Measurements from ENCODE around the gene SCAF4. TPM values are rescaled to one million over a fixed set of nuclear protein-coding genes. Genes with fewer than 3 reads are reported as not detected.

Gene SCAF4
- total and polyA plus RNA-seq, 2 donors (not counting 3 experiments of a cell fraction or from before 2014, with no cell fraction given), result 12.2 to 41.2 TPM

DNA sequence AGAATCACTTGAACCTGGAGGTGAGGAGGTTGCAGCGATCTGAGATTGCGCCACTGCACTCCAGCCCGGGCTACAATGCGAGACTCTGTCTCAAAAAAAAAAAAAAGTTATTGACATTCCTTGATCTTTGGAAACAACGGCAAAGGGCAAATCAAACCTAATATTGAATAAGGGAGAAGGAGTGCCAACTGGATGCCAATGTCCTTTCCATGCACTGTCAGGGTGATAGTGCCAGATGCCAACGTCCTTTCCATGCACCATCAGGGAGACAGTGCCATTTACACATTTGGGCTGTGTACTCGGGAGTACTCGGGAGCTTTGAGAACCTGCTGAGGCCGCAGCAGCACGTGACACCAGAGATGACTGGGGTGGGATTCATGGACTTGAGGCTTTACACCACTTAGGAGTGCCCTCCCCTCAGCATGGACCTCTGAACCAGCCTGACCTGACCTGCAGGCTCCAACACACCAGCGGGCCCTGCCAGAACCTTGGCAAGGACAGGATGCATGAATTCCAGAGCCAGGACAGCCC, 106.9 kb downstream of the SCAF4 start:
- ChIA-PET CTCF (no interaction called here), POLR2A (no interaction called here)
- TF ChIP-seq, protein P1, sequence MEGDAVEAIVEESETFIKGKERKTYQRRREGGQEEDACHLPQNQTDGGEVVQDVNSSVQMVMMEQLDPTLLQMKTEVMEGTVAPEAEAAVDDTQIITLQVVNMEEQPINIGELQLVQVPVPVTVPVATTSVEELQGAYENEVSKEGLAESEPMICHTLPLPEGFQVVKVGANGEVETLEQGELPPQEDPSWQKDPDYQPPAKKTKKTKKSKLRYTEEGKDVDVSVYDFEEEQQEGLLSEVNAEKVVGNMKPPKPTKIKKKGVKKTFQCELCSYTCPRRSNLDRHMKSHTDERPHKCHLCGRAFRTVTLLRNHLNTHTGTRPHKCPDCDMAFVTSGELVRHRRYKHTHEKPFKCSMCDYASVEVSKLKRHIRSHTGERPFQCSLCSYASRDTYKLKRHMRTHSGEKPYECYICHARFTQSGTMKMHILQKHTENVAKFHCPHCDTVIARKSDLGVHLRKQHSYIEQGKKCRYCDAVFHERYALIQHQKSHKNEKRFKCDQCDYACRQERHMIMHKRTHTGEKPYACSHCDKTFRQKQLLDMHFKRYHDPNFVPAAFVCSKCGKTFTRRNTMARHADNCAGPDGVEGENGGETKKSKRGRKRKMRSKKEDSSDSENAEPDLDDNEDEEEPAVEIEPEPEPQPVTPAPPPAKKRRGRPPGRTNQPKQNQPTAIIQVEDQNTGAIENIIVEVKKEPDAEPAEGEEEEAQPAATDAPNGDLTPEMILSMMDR (IDR thresholded peaks at IDR 0.05; ENCODE audit: extremely low read depth in 1 of 2, insufficient read depth in 1 of 2, low read depth in 1 of 2, low read length in 2 of 2), result no peak
- no peak overlapping the region for H3K4me2 ChIP-seq (ENCODE audit: insufficient read depth, low read length)
- no TSS peak for BruUV-seq (replicated peaks)
- peaks cover 0 to 6% of the 10 kb centered on the region in 2 experiments for H3K27me3 ChIP-seq (ENCODE audit: control insufficient read depth in 2 of 2, insufficient read depth in 2 of 2, low read length in 2 of 2)
- no peaks in the 10 kb centered on the region for H3K36me3 ChIP-seq (ENCODE audit: control insufficient read depth in 2 of 2, extremely low read depth in 1 of 2, insufficient read depth in 2 of 2, low read length in 2 of 2)
- FAIRE-seq (no peak), DNase-seq (ENCODE audit: low read depth, low spot score) (no peak)
- dilution Hi-C loops (cut with MboI; ENCODE audit: extremely low pct_ligation_motif_present, low sequenced_read_pairs), result no loop called here
- H3K27ac ChIP-seq (ENCODE audit: insufficient read depth, low read depth, low read length), result no peak overlapping the region
- no peak overlapping the region for H3K9ac ChIP-seq (replicated peaks; ENCODE audit: extremely low read depth, insufficient read depth, low read length)
- H3K79me2 ChIP-seq (ENCODE audit: control insufficient read depth, insufficient read depth, low read length), result no peaks in the 10 kb centered on the region
- no peak overlapping the region for H3K4me3 ChIP-seq (replicated peaks in 1 of 3; ENCODE audit: insufficient read depth in 1 of 3, low read depth in 1 of 3, low read length in 3 of 3)
- H4K20me1 ChIP-seq (replicated peaks; ENCODE audit: control insufficient read depth, extremely low read depth, insufficient read depth, low read length), result no peaks in the 10 kb centered on the region
- H2AFZ ChIP-seq (ENCODE audit: low read depth, low read length), result no peak overlapping the region
- no peaks in the 10 kb centered on the region for H3K9me3 ChIP-seq (replicated peaks; ENCODE audit: control insufficient read depth, insufficient read depth, low read length)
- no peaks in the 10 kb centered on the region for H3K9me1 ChIP-seq (replicated peaks; ENCODE audit: control insufficient read depth, extremely low read depth, insufficient read depth, low read length)
- intact Hi-C loops (cut with micrococcal nuclease), result no loop called here
- peaks cover 7% of the 10 kb centered on the region for H3K4me1 ChIP-seq (ENCODE audit: control insufficient read depth, extremely low read depth, insufficient read depth, low read length)

DNA sequence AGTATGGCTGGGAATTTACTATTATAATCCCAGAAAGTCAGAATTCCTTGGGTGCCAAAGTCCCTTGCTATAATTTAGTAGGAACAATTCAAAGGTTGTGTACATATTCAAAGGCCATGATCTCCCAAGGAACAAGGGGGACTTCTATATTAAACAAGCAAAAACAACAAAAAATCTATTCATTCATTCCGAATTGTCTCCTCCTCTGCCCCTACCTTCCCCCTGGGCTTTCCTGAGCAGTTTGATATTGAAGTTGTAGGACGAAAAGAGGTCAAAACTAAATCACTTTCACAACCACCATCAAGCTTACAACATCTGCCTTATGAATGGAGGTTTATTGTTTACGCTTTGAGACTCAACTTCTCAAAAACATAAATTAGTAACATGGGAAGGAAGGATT, 107.7 kb downstream of the SCAF4 start:
- ChIA-PET POLR2A (no interaction called here), CTCF (interaction anchor here (0.9 to 1.1 kb wide), 4 partner anchors 10 to 62 kb away, joined by 3 read pairs; no protein-coding TSS in a partner anchor)
- intact Hi-C loops (cut with micrococcal nuclease), result no loop called here

More for the DNA sequence above, 107.7 kb downstream of the SCAF4 start:
- Histone ChIP-seq H2AFZ (ENCODE audit: low read depth, low read length) (no peak overlapping the region), H3K9ac (replicated peaks; ENCODE audit: extremely low read depth, insufficient read depth, low read length) (no peak overlapping the region), H3K36me3 (ENCODE audit: control insufficient read depth in 2 of 2, extremely low read depth in 1 of 2, insufficient read depth in 2 of 2, low read length in 2 of 2) (no peaks in the 10 kb centered on the region), H4K20me1 (replicated peaks; ENCODE audit: control insufficient read depth, extremely low read depth, insufficient read depth, low read length) (no peaks in the 10 kb centered on the region), H3K9me1 (replicated peaks; ENCODE audit: control insufficient read depth, extremely low read depth, insufficient read depth, low read length) (no peaks in the 10 kb centered on the region), H3K4me1 (ENCODE audit: control insufficient read depth, extremely low read depth, insufficient read depth, low read length) (no peaks in the 10 kb centered on the region), H3K27ac (ENCODE audit: insufficient read depth, low read depth, low read length) (no peak overlapping the region), H3K4me3 (replicated peaks in 1 of 3; ENCODE audit: insufficient read depth in 1 of 3, low read depth in 1 of 3, low read length in 3 of 3) (no peak overlapping the region), H3K79me2 (ENCODE audit: control insufficient read depth, insufficient read depth, low read length) (no peaks in the 10 kb centered on the region), H3K9me3 (replicated peaks; ENCODE audit: control insufficient read depth, insufficient read depth, low read length) (no peaks in the 10 kb centered on the region), H3K4me2 (ENCODE audit: insufficient read depth, low read length) (no peak overlapping the region), H3K27me3 (ENCODE audit: control insufficient read depth in 2 of 2, insufficient read depth in 2 of 2, low read length in 2 of 2) (peaks cover 0 to 6% of the 10 kb centered on the region in 2 experiments)
- dilution Hi-C loops (cut with MboI; ENCODE audit: extremely low pct_ligation_motif_present, low sequenced_read_pairs), result no loop called here
- no peak for FAIRE-seq
- TF ChIP-seq FOS (IDR thresholded peaks at IDR 0.05; ENCODE audit: borderline replicate concordance, insufficient read depth, low read length) (no peak), JUN (IDR thresholded peaks at IDR 0.05; ENCODE audit: borderline replicate concordance, insufficient read depth, insufficient read length, low read depth) (no peak), POLR2AphosphoS5 (IDR thresholded peaks at IDR 0.05; ENCODE audit: insufficient read depth, low read depth, low read length) (no peak), POLR2A (IDR thresholded peaks at IDR 0.05; ENCODE audit: low read depth, low read length) (no peak), MYC (IDR thresholded peaks at IDR 0.05; ENCODE audit: low read depth, low read length) (no peak), GATA2 (IDR thresholded peaks at IDR 0.05; ENCODE audit: insufficient read depth, insufficient read length, low read depth, low read length) (no peak), EZH2 (IDR thresholded peaks at IDR 0.05; ENCODE audit: borderline replicate concordance, low read depth, low read length, severe bottlenecking) (no peak)
- TF ChIP-seq, protein P1 (IDR thresholded peaks at IDR 0.05; ENCODE audit: extremely low read depth in 1 of 2, insufficient read depth in 1 of 2, low read depth in 1 of 2, low read length in 2 of 2), result no peak
- TF ChIP-seq, protein P2, sequence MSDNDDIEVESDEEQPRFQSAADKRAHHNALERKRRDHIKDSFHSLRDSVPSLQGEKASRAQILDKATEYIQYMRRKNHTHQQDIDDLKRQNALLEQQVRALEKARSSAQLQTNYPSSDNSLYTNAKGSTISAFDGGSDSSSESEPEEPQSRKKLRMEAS (IDR thresholded peaks at IDR 0.05; ENCODE audit: insufficient read depth, insufficient read length), result no peak
- no TSS peak for BruUV-seq (replicated peaks)
- no peak for DNase-seq (ENCODE audit: low read depth, low spot score)

Measured in endothelial cell of umbilical vein (primary cell).